ENCODE results near the gene IQSEC3. TPM values are rescaled to one million over a fixed set of nuclear protein-coding genes. Genes with fewer than 3 reads are reported as not detected.

The IQSEC3 gene
- total RNA-seq, 1 donor from 2014 or later = 4.6 TPM

- intact Hi-C loops (cut with DNase I) = no loop called here
- H3K27ac ChIP-seq = no peak overlapping the region
- TF ChIP-seq CTCF (IDR thresholded peaks at IDR 0.05) = no peak
- DNase-seq = no peak
- no peaks in the 10 kb centered on the region for H3K36me3 ChIP-seq
- no peaks in the 10 kb centered on the region for H3K4me1 ChIP-seq
- no peak for ATAC-seq
- H3K9me3 ChIP-seq = no peaks in the 10 kb centered on the region
- H3K27me3 ChIP-seq = no peaks in the 10 kb centered on the region
- H3K4me3 ChIP-seq = no peak overlapping the region
Observed at GRCh38 chr12:165862-166368, 99.3 kb downstream of the IQSEC3 start.

GRCh38 chr12:166425-167075 is 100.0 kb downstream of the IQSEC3 start:
- TF ChIP-seq CTCF (IDR thresholded peaks at IDR 0.05) = no peak
- DNase-seq (no peak), ATAC-seq (no peak)
- Histone ChIP-seq H3K27me3 (no peaks in the 10 kb centered on the region), H3K4me3 (no peak overlapping the region), H3K36me3 (no peaks in the 10 kb centered on the region), H3K4me1 (no peaks in the 10 kb centered on the region), H3K27ac (no peak overlapping the region), H3K9me3 (no peaks in the 10 kb centered on the region)
- intact Hi-C loops (cut with DNase I) = no loop called here

- no peak for ATAC-seq
- H3K27ac ChIP-seq = no peak overlapping the region
- no peaks in the 10 kb centered on the region for H3K36me3 ChIP-seq
- H3K4me3 ChIP-seq = no peak overlapping the region
- H3K9me3 ChIP-seq = no peaks in the 10 kb centered on the region
- intact Hi-C loops (cut with DNase I) = no loop called here
- H3K4me1 ChIP-seq = no peaks in the 10 kb centered on the region
- no peak for DNase-seq
- H3K27me3 ChIP-seq = no peaks in the 10 kb centered on the region
- TF ChIP-seq CTCF (IDR thresholded peaks at IDR 0.05) = no peak
Observed at GRCh38 chr12:167959-168600, 101.5 kb downstream of the IQSEC3 start.

- no peak for DNase-seq
- Histone ChIP-seq H3K9me3 (no peaks in the 10 kb centered on the region), H3K4me1 (no peaks in the 10 kb centered on the region), H3K36me3 (no peaks in the 10 kb centered on the region), H3K4me3 (no peak overlapping the region), H3K27me3 (no peaks in the 10 kb centered on the region), H3K27ac (no peak overlapping the region)
- TF ChIP-seq CTCF (IDR thresholded peaks at IDR 0.05) = no peak
- ATAC-seq = no peak
- intact Hi-C loops (cut with DNase I) = no loop called here
Observed at GRCh38 chr12:168763-169525, 102.4 kb downstream of the IQSEC3 start.

- no peak for DNase-seq
- Histone ChIP-seq H3K27ac (no peak overlapping the region), H3K27me3 (no peaks in the 10 kb centered on the region), H3K36me3 (no peaks in the 10 kb centered on the region), H3K9me3 (no peaks in the 10 kb centered on the region), H3K4me1 (no peaks in the 10 kb centered on the region), H3K4me3 (no peak overlapping the region)
- no peak for ATAC-seq
- intact Hi-C loops (cut with DNase I) = no loop called here
- TF ChIP-seq CTCF (IDR thresholded peaks at IDR 0.05) = no peak
Observed at GRCh38 chr12:169528-170370, 103.2 kb downstream of the IQSEC3 start.

Measured in upper lobe of right lung (tissue), 1 donor.